AG08395 (cell line): ENCODE measurements around the gene CSTF2T.

Experiments
- DNase-seq: peaks from one replicate; pipeline ENCODE4 v3.0.0; 2012; ENCODE audit warnings: mixed read lengths, low spot score

The CSTF2T gene

GRCh38 chr10:51699475-51700227 lies at the start of gene CSTF2T:
CSTF2T (minus strand) TSS chr10:51699595; CDS start chr10:51699549, 46 bp downstream.
- peak; percentile 83 for DNase-seq

- DNase-seq = no peak
Measured at GRCh38 chr10:51748959-51749358, 49.6 kb upstream of the CSTF2T start.

GRCh38 chr10:51747216-51747615 lies 47.8 kb upstream of the CSTF2T start:
- DNase-seq = no peak

- no peak for DNase-seq
Measured at GRCh38 chr10:51745397-51745796, 46.0 kb upstream of the CSTF2T start.

GRCh38 chr10:51744235-51745000 lies 45.0 kb upstream of the CSTF2T start:
- DNase-seq = no peak

GRCh38 chr10:51743146-51743545 lies 43.8 kb upstream of the CSTF2T start:
- peak; percentile 21 for DNase-seq

GRCh38 chr10:51733057-51733456 lies 33.7 kb upstream of the CSTF2T start:
- DNase-seq = peak; percentile 33

GRCh38 chr10:51729822-51730555 lies 30.6 kb upstream of the CSTF2T start:
- DNase-seq = no peak

GRCh38 chr10:51724038-51724437 lies 24.6 kb upstream of the CSTF2T start:
- DNase-seq = no peak

- peak; percentile 17 for DNase-seq
Measured at GRCh38 chr10:51718804-51719291, 19.5 kb upstream of the CSTF2T start.

- DNase-seq = no peak
Measured at GRCh38 chr10:51716981-51717380, 17.6 kb upstream of the CSTF2T start.

- no peak for DNase-seq
Measured at GRCh38 chr10:51711519-51711891, 12.1 kb upstream of the CSTF2T start.

- no peak for DNase-seq
Measured at GRCh38 chr10:51709324-51709972, 10.1 kb upstream of the CSTF2T start.

GRCh38 chr10:51708609-51709008 lies 9.2 kb upstream of the CSTF2T start:
- DNase-seq = no peak

- no peak for DNase-seq
Measured at GRCh38 chr10:51707821-51708424, 8.5 kb upstream of the CSTF2T start.

- no peak for DNase-seq
Measured at GRCh38 chr10:51707392-51707791, 8.0 kb upstream of the CSTF2T start.

- peak; percentile 62 for DNase-seq
Measured at GRCh38 chr10:51706225-51706624, 6.8 kb upstream of the CSTF2T start.

- DNase-seq = no peak
Measured at GRCh38 chr10:51705774-51706173, 6.4 kb upstream of the CSTF2T start.

- no peak for DNase-seq
Measured at GRCh38 chr10:51700228-51700817, 928 bp upstream of the CSTF2T start.

- peak; percentile 19 for DNase-seq
Measured at GRCh38 chr10:51699145-51699474, 285 bp downstream of the CSTF2T start.

GRCh38 chr10:51698473-51699063 lies 827 bp downstream of the CSTF2T start:
- DNase-seq = no peak
